CD1c-positive myeloid dendritic cell (primary cell): ENCODE measurements around the gene APOA1.
"Not testable (repeated sequence)": the region's sequence is repeated elsewhere in the genome, so short reads cannot be mapped to it uniquely, and the experiment has no call there.

Experiments
- DNase-seq: peaks from one replicate; pipeline ENCODE4 v3.0.0-alpha.2; 2016; ENCODE audit errors: extremely low spot score

Gene APOA1

DNA sequence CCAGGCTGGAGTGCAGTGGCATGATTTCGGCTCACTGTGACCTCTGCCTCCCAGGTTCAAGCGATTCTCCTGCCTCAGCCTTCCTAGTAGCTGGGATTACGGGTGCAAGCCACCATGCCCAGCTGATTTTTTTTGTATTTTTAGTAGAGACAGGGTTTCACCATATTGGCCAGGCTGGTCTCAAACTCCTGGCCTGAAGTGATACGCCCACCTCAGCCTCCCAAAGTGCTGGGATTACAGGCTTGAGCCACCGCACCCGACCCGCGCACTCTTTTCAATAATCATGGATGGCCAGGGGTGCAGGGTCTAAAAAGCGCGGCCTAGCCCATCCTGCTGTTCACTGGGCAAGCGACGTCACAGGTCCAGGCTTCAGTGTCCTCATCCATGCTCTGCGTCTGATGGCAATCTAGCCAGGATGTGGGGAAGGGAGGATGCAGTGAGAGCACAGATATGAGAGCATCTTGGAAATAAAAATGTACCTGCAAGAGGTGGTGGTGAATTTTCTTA, 2.8 kb downstream of the APOA1 start:
- DNase-seq: not testable (repeated sequence)

DNA sequence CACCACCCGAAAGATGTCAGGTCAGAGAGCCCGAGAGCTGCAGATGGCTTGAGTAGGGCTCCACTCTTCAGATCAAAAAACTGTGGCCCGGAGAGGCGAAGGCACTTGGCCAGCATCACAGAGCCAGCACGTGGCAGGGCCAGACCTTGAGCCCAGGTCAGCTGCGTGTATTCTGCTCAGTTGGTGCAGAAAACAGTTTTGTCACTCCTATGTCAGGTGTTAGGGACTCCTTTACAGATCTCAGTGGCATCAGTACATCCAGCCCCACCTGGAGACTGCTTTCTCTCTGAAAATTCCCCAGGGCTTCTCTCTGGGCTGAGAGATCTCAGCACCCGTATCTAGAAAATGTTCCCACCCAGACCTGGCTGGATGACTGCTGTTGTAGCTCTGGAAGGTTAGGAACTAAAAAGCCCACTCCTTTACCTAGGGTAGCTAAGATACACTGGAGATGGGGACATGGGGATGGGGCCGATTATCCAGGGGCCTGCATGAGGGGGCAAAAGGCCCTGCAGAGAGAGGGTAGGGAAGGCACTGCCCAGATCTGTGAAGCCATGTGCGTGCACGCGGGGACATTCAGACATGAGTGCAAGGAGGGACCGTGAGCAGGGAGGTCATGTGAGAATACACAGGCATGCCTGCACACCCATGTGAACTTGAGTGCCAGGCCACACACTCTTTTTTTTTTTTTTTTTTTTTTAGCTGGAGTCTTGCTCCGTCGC, 3.4 kb downstream of the APOA1 start:
- no peak for DNase-seq

- no peak for DNase-seq
Measured at GRCh38 chr11:116833491-116833815, 4.0 kb downstream of the APOA1 start.

- no peak for DNase-seq
Measured at GRCh38 chr11:116832350-116833290, 4.8 kb downstream of the APOA1 start.

DNA sequence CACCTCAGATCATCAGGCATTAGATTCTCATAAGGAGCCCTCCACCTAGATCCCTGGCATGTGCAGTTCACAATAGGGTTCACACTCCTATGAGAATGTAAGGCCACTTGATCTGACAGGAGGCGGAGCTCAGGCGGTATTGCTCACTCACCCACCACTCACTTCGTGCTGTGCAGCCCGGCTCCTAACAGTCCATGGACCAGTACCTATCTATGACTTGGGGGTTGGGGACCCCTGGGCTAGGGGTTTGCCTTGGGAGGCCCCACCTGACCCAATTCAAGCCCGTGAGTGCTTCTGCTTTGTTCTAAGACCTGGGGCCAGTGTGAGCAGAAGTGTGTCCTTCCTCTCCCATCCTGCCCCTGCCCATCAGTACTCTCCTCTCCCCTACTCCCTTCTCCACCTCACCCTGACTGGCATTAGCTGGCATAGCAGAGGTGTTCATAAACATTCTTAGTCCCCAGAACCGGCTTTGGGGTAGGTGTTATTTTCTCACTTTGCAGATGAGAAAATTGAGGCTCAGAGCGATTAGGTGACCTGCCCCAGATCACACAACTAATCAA, 5.6 kb downstream of the APOA1 start:
- DNase-seq: no peak

GRCh38 chr11:116830184-116830912, 7.1 kb downstream of the APOA1 start:
- DNase-seq: no peak

DNA sequence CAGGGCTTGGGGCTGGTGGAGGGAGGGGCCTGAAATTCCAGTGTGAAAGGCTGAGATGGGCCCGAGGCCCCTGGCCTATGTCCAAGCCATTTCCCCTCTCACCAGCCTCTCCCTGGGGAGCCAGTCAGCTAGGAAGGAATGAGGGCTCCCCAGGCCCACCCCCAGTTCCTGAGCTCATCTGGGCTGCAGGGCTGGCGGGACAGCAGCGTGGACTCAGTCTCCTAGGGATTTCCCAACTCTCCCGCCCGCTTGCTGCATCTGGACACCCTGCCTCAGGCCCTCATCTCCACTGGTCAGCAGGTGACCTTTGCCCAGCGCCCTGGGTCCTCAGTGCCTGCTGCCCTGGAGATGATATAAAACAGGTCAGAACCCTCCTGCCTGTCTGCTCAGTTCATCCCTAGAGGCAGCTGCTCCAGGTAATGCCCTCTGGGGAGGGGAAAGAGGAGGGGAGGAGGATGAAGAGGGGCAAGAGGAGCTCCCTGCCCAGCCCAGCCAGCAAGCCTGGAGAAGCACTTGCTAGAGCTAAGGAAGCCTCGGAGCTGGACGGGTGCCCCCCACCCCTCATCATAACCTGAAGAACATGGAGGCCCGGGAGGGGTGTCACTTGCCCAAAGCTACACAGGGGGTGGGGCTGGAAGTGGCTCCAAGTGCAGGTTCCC, 7.8 kb downstream of the APOA1 start, which contains the start of gene APOC3:
TSS of gene APOC3 (plus strand) at position 383 of the 659 bp plus-strand sequence. CDS start 676 bp downstream, outside the sequence.
- no peak for DNase-seq

DNA sequence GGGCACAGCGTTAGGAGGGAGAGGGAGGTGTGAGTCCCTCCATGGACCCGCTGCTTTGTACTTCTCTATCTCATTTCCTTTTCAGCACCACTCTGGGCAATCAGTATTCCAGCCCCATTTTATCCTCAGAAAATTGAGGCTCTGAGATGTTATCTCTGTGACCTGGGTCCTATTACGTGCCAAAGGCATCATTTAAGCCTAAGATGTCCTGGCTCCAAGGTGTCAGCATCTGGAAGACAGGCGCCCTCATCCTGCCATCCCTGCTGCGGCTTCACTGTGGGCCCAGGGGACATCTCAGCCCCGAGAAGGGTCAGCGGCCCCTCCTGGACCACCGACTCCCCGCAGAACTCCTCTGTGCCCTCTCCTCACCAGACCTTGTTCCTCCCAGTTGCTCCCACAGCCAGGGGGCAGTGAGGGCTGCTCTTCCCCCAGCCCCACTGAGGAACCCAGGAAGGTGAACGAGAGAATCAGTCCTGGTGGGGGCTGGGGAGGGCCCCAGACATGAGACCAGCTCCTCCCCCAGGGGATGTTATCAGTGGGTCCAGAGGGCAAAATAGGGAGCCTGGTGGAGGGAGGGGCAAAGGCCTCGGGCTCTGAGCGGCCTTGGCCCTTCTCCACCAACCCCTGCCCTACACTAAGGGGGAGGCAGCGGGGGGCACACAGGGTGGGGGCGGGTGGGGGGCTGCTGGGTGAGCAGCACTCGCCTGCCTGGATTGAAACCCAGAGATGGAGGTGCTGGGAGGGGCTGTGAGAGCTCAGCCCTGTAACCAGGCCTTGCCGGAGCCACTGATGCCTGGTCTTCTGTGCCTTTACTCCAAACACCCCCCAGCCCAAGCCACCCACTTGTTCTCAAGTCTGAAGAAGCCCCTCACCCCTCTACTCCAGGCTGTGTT, 8.5 kb downstream of the APOA1 start:
- DNase-seq: no peak

DNA sequence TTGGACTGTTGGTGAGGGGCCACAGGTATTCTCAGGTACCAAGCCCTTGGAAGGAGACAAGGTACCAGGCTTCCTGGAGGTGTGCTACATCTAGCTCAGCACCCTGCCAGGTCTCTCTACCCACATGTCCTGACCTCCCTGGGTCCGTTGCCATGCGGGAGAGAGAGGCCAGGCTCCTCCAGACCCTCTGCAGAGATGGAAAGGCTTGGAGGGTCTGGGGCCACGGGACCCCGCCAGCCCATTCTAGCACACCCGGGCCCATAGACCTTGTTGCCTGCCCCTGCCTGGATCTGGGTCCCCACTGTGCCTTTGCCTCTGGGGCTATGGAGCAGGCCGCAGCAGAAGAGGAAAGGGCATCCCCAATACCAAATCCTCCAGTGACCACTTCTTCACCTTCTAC, 10.0 kb downstream of the APOA1 start:
- no peak for DNase-seq

GRCh38 chr11:116826751-116827431, 10.5 kb downstream of the APOA1 start:
- no peak for DNase-seq

- no peak for DNase-seq
Measured at GRCh38 chr11:116825854-116826750, 11.3 kb downstream of the APOA1 start.

GRCh38 chr11:116825434-116825833, 12.0 kb downstream of the APOA1 start:
- DNase-seq: no peak

DNA sequence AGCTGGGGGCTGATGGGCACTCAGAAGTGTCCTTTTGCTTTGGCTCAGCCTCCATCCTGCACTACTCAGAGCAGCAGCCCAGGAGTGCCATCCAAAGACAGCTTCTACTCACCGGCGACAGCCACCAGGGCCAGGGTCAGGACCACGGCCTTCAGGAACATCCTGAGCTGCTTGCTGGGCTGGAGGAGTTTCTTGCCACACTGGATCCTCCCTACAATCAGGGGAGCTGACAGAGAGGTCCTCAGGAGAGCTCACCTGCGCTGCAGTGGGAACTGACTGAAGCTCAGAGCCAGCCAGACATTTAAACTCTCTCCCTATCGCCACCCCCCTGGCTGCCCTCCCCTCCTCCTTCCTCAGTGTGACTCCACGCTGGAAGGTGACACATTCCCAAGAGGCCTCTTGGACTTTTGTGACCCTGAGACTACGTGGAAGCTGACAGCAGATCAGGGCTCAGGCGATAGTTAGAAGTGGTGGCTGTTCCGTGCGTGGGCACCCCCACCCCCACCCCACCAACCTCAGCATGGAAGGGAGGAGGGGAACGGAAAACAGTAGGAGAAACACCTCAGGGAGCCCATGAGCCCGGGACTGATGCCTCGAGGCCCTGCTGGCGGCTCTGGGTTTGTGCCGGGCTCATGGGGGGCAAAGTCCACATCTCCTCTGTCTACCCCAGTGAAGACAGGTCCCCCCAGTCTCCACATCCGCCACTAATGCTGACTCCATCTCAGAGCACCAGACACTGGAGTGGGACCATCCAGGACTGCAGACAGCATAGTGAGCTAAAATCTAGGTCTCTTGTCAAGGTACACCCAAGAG, 14.2 kb downstream of the APOA1 start, which contains the start of gene APOA4:
TSS of gene APOA4 (minus strand) at position 274 of the 813 bp plus-strand sequence. CDS start at position 161, 113 bp downstream.
- no peak for DNase-seq

- no peak for DNase-seq
Measured at GRCh38 chr11:116822575-116822974, 14.8 kb downstream of the APOA1 start.

DNA sequence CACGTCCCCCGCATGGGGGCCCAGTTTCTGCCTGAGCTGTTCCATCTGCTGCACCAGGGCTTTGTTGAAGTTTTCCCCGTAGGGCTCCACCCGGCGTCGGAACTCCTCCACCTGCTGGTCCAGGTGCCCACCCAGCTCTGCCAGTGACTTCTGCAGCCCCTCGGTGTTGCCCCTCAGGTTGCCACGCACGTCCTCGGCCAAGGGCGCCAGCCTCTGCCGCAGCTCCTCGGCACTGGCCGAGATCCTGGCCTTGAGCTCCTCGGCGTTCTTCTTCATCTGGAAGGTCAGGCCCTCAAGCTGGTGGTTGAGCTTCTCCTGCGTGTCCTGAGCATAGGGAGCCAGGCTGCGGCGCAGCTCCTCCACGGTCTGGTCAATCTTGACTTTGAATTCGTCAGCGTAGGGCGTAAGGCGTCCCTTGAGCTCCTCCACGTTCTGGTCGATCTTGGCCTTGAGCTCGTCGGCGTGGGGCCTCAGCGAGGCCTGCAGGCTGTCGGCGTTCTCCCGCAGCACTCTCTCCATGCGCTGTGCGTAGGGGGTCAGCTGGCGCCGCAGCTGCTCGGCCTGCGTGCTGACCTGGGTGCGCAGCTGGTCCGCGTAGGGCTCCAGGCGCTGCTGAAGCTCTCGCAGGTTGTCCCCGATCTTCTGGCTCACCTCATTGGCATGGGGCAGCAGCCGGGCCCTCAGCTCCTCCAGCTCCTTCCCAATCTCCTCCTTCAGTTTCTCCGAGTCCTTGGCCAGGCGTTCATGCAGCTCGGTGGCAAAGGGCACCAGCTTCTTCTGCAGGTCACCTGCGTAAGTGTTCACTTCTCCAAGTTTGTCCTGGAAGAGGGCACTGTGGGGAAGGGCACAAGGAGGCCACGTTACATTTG, 16.1 kb downstream of the APOA1 start:
- DNase-seq: no peak

- DNase-seq: no peak
Measured at GRCh38 chr11:116819049-116819448, 18.4 kb downstream of the APOA1 start.

DNA sequence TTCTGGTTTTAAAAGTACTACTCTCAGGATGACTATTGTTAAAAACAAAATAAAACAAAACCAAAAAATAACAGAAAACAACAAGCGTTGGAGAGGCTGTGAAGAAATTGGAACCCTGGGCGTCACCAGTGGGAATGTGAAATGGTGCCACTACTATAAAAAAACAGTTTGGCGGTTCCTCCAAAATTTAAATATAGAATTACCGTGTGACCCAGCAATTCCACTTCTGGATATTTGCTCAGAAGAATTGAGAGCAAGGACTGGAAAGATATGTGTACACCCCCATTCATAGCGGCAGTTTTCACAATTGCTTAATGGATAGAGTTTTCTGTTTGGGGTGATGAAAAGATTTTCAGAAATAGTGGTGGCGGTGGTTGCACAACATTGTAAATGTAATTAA, 22.9 kb downstream of the APOA1 start:
- no peak for DNase-seq
